Endothelial cell (in vitro differentiated cells): ENCODE results near the gene KLK14. TPM values are rescaled to one million over a fixed set of nuclear protein-coding genes. Genes with fewer than 3 reads are reported as not detected.

Experiments used
- DNase-seq: peaks from one replicate; pipeline ENCODE4 v3.0.0; 2021; ENCODE audit warnings: low spot score
- H3K27ac Mint-ChIP-seq: one replicate; pipeline ENCODE4 v1.8.0; 2021; ENCODE audit warnings: mixed read lengths, inconsistent platforms; ENCODE audit not compliant: unreplicated experiment
- H3K27me3 Mint-ChIP-seq: one replicate; pipeline ENCODE4 v1.8.0; 2021; ENCODE audit warnings: mild to moderate bottlenecking, moderate library complexity, mixed read lengths, inconsistent platforms; ENCODE audit not compliant: unreplicated experiment
- H3K36me3 Mint-ChIP-seq: one replicate; pipeline ENCODE4 v1.8.0; 2021; ENCODE audit warnings: mild to moderate bottlenecking, low read depth, mixed read lengths, inconsistent platforms; ENCODE audit not compliant: unreplicated experiment
- H3K4me1 Mint-ChIP-seq: one replicate; pipeline ENCODE4 v1.8.0; 2021; ENCODE audit warnings: mild to moderate bottlenecking, mixed read lengths, inconsistent platforms; ENCODE audit not compliant: unreplicated experiment
- H3K4me3 Mint-ChIP-seq: one replicate; pipeline ENCODE4 v1.8.0; 2021; ENCODE audit warnings: mild to moderate bottlenecking, mixed read lengths, inconsistent platforms; ENCODE audit not compliant: unreplicated experiment
- H3K9me3 Mint-ChIP-seq: one replicate; pipeline ENCODE4 v1.8.0; 2021; ENCODE audit warnings: mixed read lengths, inconsistent platforms; ENCODE audit not compliant: unreplicated experiment
- total RNA-seq: library from RNA; stranded (reverse); fragmentation: NEBNext Ultra II Directional; extraction: Animal tissue kit (Norgen Biotek cat#: 25700); gene quantifications from one replicate; pipeline ENCODE4 v1.2.1, GENCODE V29; 2021; ENCODE audit not compliant: unreplicated experiment
- TF ChIP-seq, protein P1 (sequence below): fragments of 200-600 bp; sonication (generic); IDR thresholded peaks from one replicate; pipeline ENCODE4 v1.5.0; 2021; ENCODE audit warnings: antibody characterized with exemption; ENCODE audit not compliant: unreplicated experiment

The KLK14 gene
- total RNA-seq, 1 donor from 2014 or later = not detected

DNA sequence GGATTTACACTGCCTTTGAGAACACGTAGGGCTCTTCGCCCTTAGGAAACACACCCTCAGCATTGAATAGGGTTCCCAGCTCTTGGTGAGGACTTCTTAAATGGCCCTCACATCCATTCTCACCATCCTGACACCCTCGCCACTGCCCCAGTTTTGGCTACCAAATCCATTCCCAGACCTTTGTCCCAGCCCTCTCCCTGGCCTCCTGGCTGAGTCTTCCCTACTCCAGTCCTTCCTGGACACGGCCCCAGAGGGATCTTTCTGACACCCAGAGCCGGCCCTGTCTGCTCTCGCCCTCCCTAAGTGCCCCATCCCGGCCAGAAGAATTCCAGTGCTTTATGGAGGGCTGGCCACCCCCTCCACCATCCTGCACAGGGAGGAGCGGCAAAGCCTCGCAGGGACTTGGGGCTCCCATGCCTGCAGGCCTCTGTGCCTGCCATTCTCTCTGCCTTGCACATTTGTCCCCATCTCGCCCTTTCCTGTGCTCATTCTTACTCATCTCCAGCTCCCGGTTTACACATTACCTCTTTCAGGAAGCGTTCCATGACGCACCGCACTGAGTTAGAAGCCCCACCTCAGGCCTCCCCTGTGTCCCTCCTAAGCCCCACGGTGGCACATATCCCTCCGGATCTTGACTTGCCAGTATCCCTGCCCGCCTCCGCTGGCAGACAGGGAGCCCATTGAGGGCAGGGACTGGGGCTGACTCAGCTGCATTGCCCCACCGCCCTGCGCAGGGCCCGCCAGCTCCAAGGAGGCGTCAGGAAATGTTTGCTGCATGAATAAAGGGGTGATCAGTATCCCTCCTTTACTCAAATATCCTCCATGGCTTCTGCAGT is 11.0 kb upstream of the KLK14 start:
- no peak for DNase-seq
- Mint-ChIP-seq H3K9me3 (no peaks in the 10 kb centered on the region), H3K4me3 (no peak overlapping the region), H3K27ac (no peak overlapping the region), H3K36me3 (no peaks in the 10 kb centered on the region), H3K27me3 (peaks cover 6% of the 10 kb centered on the region), H3K4me1 (peaks cover 27% of the 10 kb centered on the region)
- TF ChIP-seq, protein P1, sequence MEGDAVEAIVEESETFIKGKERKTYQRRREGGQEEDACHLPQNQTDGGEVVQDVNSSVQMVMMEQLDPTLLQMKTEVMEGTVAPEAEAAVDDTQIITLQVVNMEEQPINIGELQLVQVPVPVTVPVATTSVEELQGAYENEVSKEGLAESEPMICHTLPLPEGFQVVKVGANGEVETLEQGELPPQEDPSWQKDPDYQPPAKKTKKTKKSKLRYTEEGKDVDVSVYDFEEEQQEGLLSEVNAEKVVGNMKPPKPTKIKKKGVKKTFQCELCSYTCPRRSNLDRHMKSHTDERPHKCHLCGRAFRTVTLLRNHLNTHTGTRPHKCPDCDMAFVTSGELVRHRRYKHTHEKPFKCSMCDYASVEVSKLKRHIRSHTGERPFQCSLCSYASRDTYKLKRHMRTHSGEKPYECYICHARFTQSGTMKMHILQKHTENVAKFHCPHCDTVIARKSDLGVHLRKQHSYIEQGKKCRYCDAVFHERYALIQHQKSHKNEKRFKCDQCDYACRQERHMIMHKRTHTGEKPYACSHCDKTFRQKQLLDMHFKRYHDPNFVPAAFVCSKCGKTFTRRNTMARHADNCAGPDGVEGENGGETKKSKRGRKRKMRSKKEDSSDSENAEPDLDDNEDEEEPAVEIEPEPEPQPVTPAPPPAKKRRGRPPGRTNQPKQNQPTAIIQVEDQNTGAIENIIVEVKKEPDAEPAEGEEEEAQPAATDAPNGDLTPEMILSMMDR = no peak

DNA sequence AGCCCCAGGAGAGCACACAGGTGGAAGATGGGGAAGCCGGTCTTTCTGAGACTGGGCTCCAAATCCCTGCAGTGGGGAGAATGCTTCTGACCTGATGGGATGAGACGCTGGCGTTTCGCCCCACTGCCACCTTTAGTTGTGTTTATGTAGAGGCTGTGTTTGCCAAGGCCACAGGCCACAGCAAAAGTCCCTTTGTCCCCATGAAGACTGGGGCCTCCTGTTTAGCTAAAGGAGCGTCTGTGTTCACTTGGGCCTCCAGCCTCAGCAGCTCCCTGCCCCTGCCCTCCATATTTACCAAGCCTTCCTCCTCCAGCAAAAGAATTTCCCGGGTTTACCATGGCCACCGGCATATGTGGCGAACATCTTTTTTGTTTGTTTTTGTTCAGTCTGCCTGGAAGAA is 10.4 kb upstream of the KLK14 start:
- Mint-ChIP-seq H3K27ac (no peak overlapping the region), H3K4me3 (no peak overlapping the region)

DNA sequence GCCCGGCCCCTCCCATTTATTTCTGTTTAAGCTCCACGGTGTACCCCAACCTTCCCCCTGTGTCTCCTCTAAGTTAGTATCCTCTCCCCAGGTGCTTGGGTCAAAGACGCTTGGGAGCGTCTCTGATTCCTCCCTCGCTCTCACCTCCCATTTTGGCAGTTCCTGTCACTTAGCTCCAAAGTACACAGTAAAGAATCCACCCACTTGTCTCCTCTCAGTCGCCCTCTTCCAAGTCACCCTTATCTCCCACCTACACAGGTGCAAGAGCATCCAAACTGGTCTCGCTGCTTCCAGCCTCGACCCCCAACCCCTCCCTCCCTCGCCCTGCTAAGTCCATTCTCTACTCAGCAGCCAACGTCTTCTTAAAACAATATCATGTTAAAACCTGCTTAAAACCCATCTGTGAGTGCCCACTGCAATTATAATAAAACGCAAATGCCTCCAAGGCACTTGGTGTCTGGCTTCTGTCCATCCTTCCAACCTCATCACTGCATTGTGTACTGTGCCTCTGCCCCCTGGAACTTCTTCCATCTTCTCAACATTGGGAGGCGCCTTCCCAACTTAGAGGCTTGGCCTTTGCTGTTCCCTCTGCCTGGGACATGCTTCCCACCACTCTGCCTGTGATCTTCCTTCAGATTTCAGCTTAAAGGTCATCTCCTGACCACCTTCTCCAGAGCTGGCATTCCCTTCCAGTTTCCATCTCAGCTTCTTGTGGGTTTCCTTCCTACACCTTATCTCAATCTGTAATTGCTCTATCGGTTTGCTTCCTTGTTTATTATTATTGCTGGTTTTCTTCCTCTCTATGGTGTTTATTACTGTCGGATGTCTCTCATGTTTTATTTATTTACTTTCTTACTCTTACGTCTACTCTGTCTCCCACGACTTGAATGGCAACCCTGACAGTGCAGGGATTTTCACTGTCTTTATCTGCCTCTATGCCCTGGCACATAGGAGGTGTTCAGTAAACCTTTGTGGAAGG is 9.5 kb upstream of the KLK14 start:
- H3K4me3 Mint-ChIP-seq = no peak overlapping the region
- H3K4me1 Mint-ChIP-seq = peaks cover 26% of the 10 kb centered on the region
- H3K27ac Mint-ChIP-seq = peak overlapping the region; percentile 45
- no peaks in the 10 kb centered on the region for H3K9me3 Mint-ChIP-seq
- no peak for DNase-seq
- H3K27me3 Mint-ChIP-seq = peaks cover 6% of the 10 kb centered on the region
- TF ChIP-seq, protein P1 = no peak
- H3K36me3 Mint-ChIP-seq = no peaks in the 10 kb centered on the region

More for the DNA sequence above, 10.4 kb upstream of the KLK14 start:
- Mint-ChIP-seq H3K4me1 (peaks cover 27% of the 10 kb centered on the region), H3K27me3 (peaks cover 6% of the 10 kb centered on the region), H3K9me3 (no peaks in the 10 kb centered on the region), H3K36me3 (no peaks in the 10 kb centered on the region)
- TF ChIP-seq, protein P1 = no peak
- no peak for DNase-seq

DNA sequence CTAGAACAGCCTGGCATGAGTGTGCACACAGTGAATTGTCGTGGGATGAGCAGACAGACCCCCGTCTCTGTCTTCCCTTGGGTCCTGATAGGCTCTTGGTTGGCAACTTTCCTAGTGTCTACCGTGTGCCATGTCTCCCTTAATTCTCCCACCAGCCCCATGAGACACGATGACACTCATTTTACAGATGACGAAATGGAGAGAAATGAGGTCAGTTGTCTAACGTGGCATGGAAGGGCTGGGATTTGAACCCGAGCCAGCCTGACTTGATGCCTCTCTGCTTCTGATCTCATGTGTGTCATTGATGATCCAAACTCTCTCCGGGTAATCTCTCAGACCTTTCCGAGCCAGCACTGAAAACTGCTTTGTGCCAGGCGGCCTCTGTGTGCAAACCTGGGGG is 8.4 kb upstream of the KLK14 start:
- TF ChIP-seq, protein P1 = no peak
- no peak for DNase-seq
- Mint-ChIP-seq H3K27ac (no peak overlapping the region), H3K9me3 (no peaks in the 10 kb centered on the region), H3K27me3 (peaks cover 4% of the 10 kb centered on the region), H3K36me3 (no peaks in the 10 kb centered on the region), H3K4me1 (peaks cover 19% of the 10 kb centered on the region), H3K4me3 (no peak overlapping the region)
